Transverse colon (tissue), 4 donors: ENCODE data around the gene HOXC5. TPM values are rescaled to one million over a fixed set of nuclear protein-coding genes. Genes with fewer than 3 reads are reported as not detected.

ENCODE experiments used
- DNase-seq: peaks from one replicate; pipeline ENCODE4 v3.0.0-alpha.2; 2019
- H3K27ac ChIP-seq, 4 donors: fragments of 200-600 bp; sonication (generic); 2 replicates each; pipeline ENCODE4 v1.5.1; 2016 to 2018; ENCODE audit warnings: inconsistent platforms in 4 of 4
- H3K27me3 ChIP-seq: fragments of 200-600 bp; sonication (generic); 2 replicates; pipeline ENCODE4 v1.5.1; 2017; ENCODE audit warnings: inconsistent platforms
- H3K36me3 ChIP-seq, 4 donors: fragments of 200-600 bp; sonication (generic); 2 replicates each; pipeline ENCODE4 v1.5.1; 2017 to 2019; ENCODE audit warnings: inconsistent platforms in 4 of 4
- H3K4me1 ChIP-seq, 4 donors: fragments of 200-600 bp; sonication (generic); 2 replicates each; pipeline ENCODE4 v1.5.1; 2017 to 2020; ENCODE audit warnings: inconsistent platforms in 4 of 4
- H3K4me3 ChIP-seq, 4 donors: fragments of 200-600 bp; sonication (generic); 1 replicate in 1 of 4; 2 replicates in 3 of 4; pipeline versions ENCODE4 v1.5.1 to v1.6.1; 2017 to 2019; ENCODE audit warnings: inconsistent platforms in 4 of 4
- H3K9me3 ChIP-seq, 2 donors: fragments of 200-600 bp; sonication (generic); 2 replicates each; pipeline ENCODE4 v1.5.1; 2017 to 2019; ENCODE audit warnings: inconsistent platforms in 2 of 2
- EP300 ChIP-seq: sonication (generic); formaldehyde crosslinking; IDR thresholded peaks from one replicate; pipeline ENCODE4 v1.6.1; 2017; ENCODE audit warnings: antibody characterized with exemption, low read depth
- POLR2A ChIP-seq: fragments of 450-650 bp; IDR thresholded peaks from one replicate; pipeline ENCODE4 v1.6.1; 2016; ENCODE audit warnings: antibody characterized with exemption, mild to moderate bottlenecking, moderate library complexity
- POLR2AphosphoS5 ChIP-seq, 3 donors: sonication (generic); formaldehyde crosslinking; IDR thresholded peaks; one replicate each; pipeline ENCODE4 v1.6.1; 2016; ENCODE audit warnings: antibody characterized with exemption in 3 of 3
- WGBS, 2 donors: methylation state at CpG; one replicate each; pipeline ENCODE4 v1.1.5; 2018; ENCODE audit warnings: low coverage in 1 of 2; 5-methylcytosine and 5-hydroxymethylcytosine counted together
- in situ Hi-C, 4 donors: fragments of 200-750 bp; cut with MboI; loops; one replicate each; pipeline versions ENCODE4 v1.15.0 to v1.15.1; 2017; ENCODE audit warnings: low sequenced_read_pairs in 3 of 4, low pct_ligation_motif_present in 1 of 4, low pct_unique_long_range_greater_than_20kb in 1 of 4
- intact Hi-C: fragments of 100-400 bp; cut with DNase I; formaldehyde crosslinking; loops from one replicate; pipeline ENCODE4 v1.15.1; 2023; ENCODE audit warnings: low total_unique reads
- total RNA-seq, 4 donors: library from RNA; depleted of rRNA; stranded (reverse); fragments of >200 nt; gene quantifications; one replicate each; pipeline ENCODE4 v1.1.0, GENCODE V29; 2016
- TF ChIP-seq, protein P1 (sequence below), 5 experiments: fragments of 200-600 bp in 3 of 5; fragments of 450-650 bp in 2 of 5; sonication (generic) in 3 of 5; IDR thresholded peaks; 1 replicate in 2 of 5; 2 replicates in 3 of 5; pipeline ENCODE4 v1.5.1; 2016 to 2017; ENCODE audit warnings: antibody characterized with exemption in 5 of 5, inconsistent platforms in 3 of 5, mild to moderate bottlenecking in 2 of 5, moderate library complexity in 1 of 5

The HOXC5 gene
- total RNA-seq, 4 donors from 2014 or later, result 0.27 to 0.60 TPM; not detected in 2

DNA sequence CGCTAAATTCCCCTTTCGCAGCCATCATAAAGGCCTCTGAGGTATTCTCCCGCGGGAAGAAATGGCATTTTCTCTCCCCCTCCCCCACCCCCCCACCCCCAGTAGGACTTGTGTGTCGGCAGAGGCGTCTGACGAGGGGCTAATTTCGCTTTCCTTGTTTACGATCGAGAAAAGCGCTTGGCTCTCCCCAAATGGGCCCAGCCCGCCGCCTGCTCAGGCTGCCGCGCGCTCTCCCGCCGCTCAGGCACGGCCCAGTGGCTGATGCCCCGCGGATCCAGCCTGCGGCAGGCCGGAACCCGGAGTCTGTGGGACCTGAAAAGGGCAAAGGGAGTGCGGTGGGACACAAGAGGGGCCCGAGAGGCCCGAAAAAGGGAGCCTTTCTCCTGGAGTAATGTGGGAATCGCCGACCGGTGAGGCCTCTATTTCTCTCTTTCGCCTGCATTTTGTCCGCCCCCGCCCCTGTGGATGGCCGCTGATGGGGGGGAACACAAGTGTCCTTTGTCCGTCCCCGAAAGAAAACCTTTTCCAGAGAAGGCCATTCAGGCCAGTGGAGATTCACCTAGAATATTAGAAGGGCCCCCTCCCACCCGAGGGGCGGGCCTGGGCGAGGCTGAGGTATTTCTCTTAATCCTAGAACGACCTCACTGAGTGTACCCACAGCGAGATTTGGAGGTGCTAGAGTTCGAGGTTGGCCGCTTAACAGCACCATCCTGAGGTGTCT, 13.6 kb upstream of the HOXC5 start:
- H3K9me3 ChIP-seq, result no peaks in the 10 kb centered on the region
- in situ Hi-C loops, result no loop called here
- no peak overlapping the region for H3K4me3 ChIP-seq
- no peaks in the 10 kb centered on the region for H3K36me3 ChIP-seq
- H3K27me3 ChIP-seq, result peaks cover 100% of the 10 kb centered on the region
- no peak for DNase-seq
- TF ChIP-seq EP300, result no peak
- TF ChIP-seq POLR2AphosphoS5 (IDR thresholded peaks at IDR 0.05), result no peak
- TF ChIP-seq, protein P1, sequence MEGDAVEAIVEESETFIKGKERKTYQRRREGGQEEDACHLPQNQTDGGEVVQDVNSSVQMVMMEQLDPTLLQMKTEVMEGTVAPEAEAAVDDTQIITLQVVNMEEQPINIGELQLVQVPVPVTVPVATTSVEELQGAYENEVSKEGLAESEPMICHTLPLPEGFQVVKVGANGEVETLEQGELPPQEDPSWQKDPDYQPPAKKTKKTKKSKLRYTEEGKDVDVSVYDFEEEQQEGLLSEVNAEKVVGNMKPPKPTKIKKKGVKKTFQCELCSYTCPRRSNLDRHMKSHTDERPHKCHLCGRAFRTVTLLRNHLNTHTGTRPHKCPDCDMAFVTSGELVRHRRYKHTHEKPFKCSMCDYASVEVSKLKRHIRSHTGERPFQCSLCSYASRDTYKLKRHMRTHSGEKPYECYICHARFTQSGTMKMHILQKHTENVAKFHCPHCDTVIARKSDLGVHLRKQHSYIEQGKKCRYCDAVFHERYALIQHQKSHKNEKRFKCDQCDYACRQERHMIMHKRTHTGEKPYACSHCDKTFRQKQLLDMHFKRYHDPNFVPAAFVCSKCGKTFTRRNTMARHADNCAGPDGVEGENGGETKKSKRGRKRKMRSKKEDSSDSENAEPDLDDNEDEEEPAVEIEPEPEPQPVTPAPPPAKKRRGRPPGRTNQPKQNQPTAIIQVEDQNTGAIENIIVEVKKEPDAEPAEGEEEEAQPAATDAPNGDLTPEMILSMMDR (IDR thresholded peaks at IDR 0.05), result no peak
- no peak for TF ChIP-seq POLR2A
- H3K4me1 ChIP-seq, result peaks cover 12 to 33% (median 19%) of the 10 kb centered on the region in 4 donors
- peak overlapping the region in 1 of 4 donors; percentile 63 for H3K27ac ChIP-seq
- intact Hi-C loops, result no loop called here
- 40 to 61% methylated on average over 1 to 43 of the region's 43 CpGs for WGBS, 2 donors

DNA sequence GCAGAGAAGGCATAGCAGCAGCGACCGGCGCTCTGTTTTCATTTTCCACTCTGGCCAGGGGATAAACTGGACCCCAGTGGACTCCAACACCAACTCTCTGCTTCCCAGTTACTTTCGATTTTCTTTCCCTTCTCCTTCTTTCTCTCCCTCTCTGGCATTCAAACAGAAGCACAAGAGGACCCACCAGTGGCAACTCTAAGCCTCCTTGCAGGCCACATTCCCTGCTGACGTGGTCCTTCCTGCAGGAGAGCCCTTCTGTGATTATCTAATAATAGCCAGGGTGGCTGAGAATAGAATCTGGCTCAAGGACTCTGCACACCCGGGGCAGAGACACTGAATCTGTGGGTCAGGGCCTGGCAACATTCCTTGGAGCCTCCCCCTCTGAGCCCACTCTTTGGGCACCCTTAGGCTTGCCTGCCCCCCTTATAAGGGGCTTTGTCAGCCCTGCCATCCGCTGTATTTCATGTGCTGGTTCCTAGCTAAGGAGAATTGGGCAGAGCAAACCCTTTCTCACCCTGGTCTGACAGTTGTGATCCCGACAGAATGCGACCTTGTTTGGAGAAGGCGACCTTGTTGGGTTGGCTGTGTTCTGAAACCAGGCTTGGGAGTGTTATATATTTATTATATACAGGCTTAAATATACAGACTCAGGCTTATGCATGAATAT, 12.8 kb upstream of the HOXC5 start:
- WGBS, 2 donors, result 53 to 60% methylated on average over 5 to 9 of the region's 10 CpGs
- intact Hi-C loops, result no loop called here
- in situ Hi-C loops, result loop anchor here in 1 of 4 donors (10.0 kb wide), 1 partner anchor 175 kb away; no protein-coding TSS in a partner anchor
- H3K27ac ChIP-seq, result peak overlapping the region in 1 of 4 donors; percentile 63
- H3K4me1 ChIP-seq, result peaks cover 12 to 28% (median 18%) of the 10 kb centered on the region in 4 donors
- no peak overlapping the region for H3K4me3 ChIP-seq
- no peaks in the 10 kb centered on the region for H3K36me3 ChIP-seq
- DNase-seq, result no peak
- no peak for TF ChIP-seq POLR2A
- TF ChIP-seq, protein P1 (IDR thresholded peaks at IDR 0.05), result no peak
- no peak for TF ChIP-seq EP300
- TF ChIP-seq POLR2AphosphoS5 (IDR thresholded peaks at IDR 0.05), result no peak
- H3K9me3 ChIP-seq, result no peaks in the 10 kb centered on the region
- H3K27me3 ChIP-seq, result peaks cover 100% of the 10 kb centered on the region

DNA sequence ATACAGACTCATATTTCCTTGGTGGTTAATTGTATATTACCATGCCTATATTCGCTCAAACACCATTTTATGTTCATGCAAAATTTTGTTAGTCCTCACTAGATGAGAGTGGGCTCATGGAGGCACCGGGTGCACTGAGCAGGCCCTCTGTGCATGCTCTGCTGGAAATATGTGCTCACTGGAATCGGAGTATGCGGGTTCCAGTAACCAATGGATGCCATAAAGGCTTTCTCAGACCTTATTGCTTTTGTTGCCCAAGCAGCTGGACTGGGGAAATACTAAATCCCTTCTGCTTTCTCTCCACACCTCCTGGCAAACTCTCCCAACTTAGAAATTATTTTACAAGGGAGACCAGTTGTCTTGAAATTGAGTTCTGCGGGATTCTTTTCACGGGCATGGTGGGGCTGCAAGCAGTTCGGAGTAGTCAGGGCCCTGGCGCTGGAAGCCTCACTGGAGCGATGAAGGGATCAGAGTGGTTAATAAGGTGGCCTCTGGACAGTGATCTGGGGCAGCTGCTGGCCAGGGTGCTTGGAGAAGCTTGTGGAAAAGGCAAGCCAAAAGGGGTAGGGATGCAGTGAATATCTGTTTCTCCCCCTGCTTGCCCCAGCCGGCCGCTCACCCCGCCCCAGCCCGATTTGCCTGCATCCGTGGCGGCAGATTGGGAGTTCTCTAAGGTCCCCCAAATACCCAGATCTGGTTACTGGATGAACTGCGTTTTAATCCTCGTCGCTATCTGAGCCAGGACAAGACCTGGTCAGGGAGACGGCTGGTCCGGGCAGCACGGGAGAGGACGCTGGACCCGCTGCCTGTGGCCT, 12.1 kb upstream of the HOXC5 start:
- intact Hi-C loops (no loop called here), in situ Hi-C loops (loop anchor here in 1 of 4 donors (10.0 kb wide), 1 partner anchor 174 kb away; no protein-coding TSS in a partner anchor)
- Histone ChIP-seq H3K4me3 (no peak overlapping the region), H3K9me3 (no peaks in the 10 kb centered on the region), H3K27ac (no peak overlapping the region), H3K27me3 (peaks cover 100% of the 10 kb centered on the region), H3K4me1 (peaks cover 12 to 32% (median 16%) of the 10 kb centered on the region in 4 donors), H3K36me3 (no peaks in the 10 kb centered on the region)
- 72 to 74% methylated on average over 12 to 23 of the region's 23 CpGs for WGBS, 2 donors
- DNase-seq, result no peak
- TF ChIP-seq POLR2AphosphoS5 (IDR thresholded peaks at IDR 0.05) (no peak), EP300 (no peak), POLR2A (no peak)
- TF ChIP-seq, protein P1 (IDR thresholded peaks at IDR 0.05), result no peak
